Endodermal cell (in vitro differentiated cells): ENCODE measurements around the gene ARHGAP42. TPM values are rescaled to one million over a fixed set of nuclear protein-coding genes. Genes with fewer than 3 reads are reported as not detected.

Source experiments
- DNase-seq: peaks from one replicate; pipeline ENCODE4 v3.0.0-alpha.2; 2017
- H3K27ac ChIP-seq: 2 replicates; pipeline ENCODE4 v1.5.1; 2013; ENCODE audit warnings: mild to moderate bottlenecking, low read depth, low read length, moderate library complexity
- H3K27me3 ChIP-seq: 2 replicates; pipeline ENCODE4 v1.6.1; 2013; ENCODE audit warnings: mild to moderate bottlenecking, low read length, moderate library complexity; ENCODE audit not compliant: insufficient read depth, control insufficient read depth, poor library complexity, severe bottlenecking
- H3K36me3 ChIP-seq: 2 replicates; pipeline ENCODE4 v1.7.0; 2013; ENCODE audit warnings: mild to moderate bottlenecking, low read length, moderate library complexity; ENCODE audit not compliant: control insufficient read depth, insufficient read depth
- H3K4me1 ChIP-seq: one replicate; pipeline ENCODE4 v1.7.0; 2013; ENCODE audit warnings: low read length; ENCODE audit not compliant: control insufficient read depth, insufficient read depth
- H3K4me3 ChIP-seq: 2 replicates; pipeline ENCODE4 v1.5.1; 2013; ENCODE audit warnings: mild to moderate bottlenecking, low read length, moderate library complexity
- H3K9ac ChIP-seq: 2 replicates; pipeline ENCODE4 v1.6.1; 2013; ENCODE audit warnings: mild to moderate bottlenecking, low read length, moderate library complexity; ENCODE audit not compliant: poor library complexity, severe bottlenecking; ENCODE audit errors: extremely low read depth
- H3K9me3 ChIP-seq: 2 replicates; pipeline ENCODE4 v1.6.1; 2013; ENCODE audit warnings: mild to moderate bottlenecking, low read length, moderate library complexity; ENCODE audit not compliant: control insufficient read depth
- H3K27ac Mint-ChIP-seq: 2 replicates; pipeline ENCODE4 v1.8.0; 2020; ENCODE audit warnings: mixed read lengths
- H3K27me3 Mint-ChIP-seq: 2 replicates; pipeline ENCODE4 v1.8.0; 2021; ENCODE audit warnings: mild to moderate bottlenecking, mixed read lengths; ENCODE audit not compliant: insufficient read depth
- H3K36me3 Mint-ChIP-seq: 2 replicates; pipeline ENCODE4 v1.8.0; 2020; ENCODE audit warnings: low read depth, mixed read lengths
- H3K4me1 Mint-ChIP-seq: 2 replicates; pipeline ENCODE4 v1.8.0; 2020; ENCODE audit warnings: mixed read lengths
- H3K4me3 Mint-ChIP-seq: 2 replicates; pipeline ENCODE4 v1.8.0; 2020; ENCODE audit warnings: mild to moderate bottlenecking, moderate library complexity, mixed read lengths
- H3K9me3 Mint-ChIP-seq: 2 replicates; pipeline ENCODE4 v1.8.0; 2020; ENCODE audit warnings: mild to moderate bottlenecking, mixed read lengths
- CTCF ChIP-seq: fragments of 200-600 bp; sonication (generic); conservative IDR thresholded peaks from 2 replicates; pipeline ENCODE4 v1.5.0; 2021; ENCODE audit warnings: antibody characterized with exemption, mild to moderate bottlenecking
- WGBS, 2 experiments: methylation state at CpG; one replicate each; pipeline versions ENCODE4 v1.1.5 to v1.1.7; 2013; ENCODE audit warnings: missing lambda C conversion rate in 2 of 2, mixed read lengths in 1 of 2; ENCODE audit not compliant: insufficient coverage in 1 of 2, insufficient read length in 1 of 2; 5-methylcytosine and 5-hydroxymethylcytosine counted together
- total RNA-seq, 2 donors: library from RNA; stranded (reverse); fragmentation: NEBNext Ultra II Directional in 1 of 2; extraction: Animal tissue kit (Norgen Biotek cat#: 25700) in 1 of 2; gene quantifications; 2 replicates in 1 of 2; 3 replicates in 1 of 2; pipeline ENCODE4 v1.2.1, GENCODE V29; 2021

ARHGAP42 gene
- total RNA-seq, 2 donors from 2014 or later: 164 to 176 TPM

- H3K4me1 ChIP-seq: peaks cover 20% of the 10 kb centered on the region
- no peak overlapping the region for H3K4me3 Mint-ChIP-seq
- no peaks in the 10 kb centered on the region for H3K9me3 Mint-ChIP-seq
- H3K27ac Mint-ChIP-seq: no peak overlapping the region
- no peak for TF ChIP-seq CTCF
- no peak for DNase-seq
- WGBS, 2 experiments: 69 to 100% methylated on average over 1 to 3 of the region's 3 CpGs
- no peak overlapping the region for H3K9ac ChIP-seq
- H3K9me3 ChIP-seq: no peaks in the 10 kb centered on the region
- peaks cover 54% of the 10 kb centered on the region for H3K4me1 Mint-ChIP-seq
- H3K27me3 ChIP-seq: no peaks in the 10 kb centered on the region
- H3K36me3 Mint-ChIP-seq: peaks cover 7% of the 10 kb centered on the region
- no peak overlapping the region for H3K4me3 ChIP-seq
- H3K27ac ChIP-seq: no peak overlapping the region
- peaks cover 5% of the 10 kb centered on the region for H3K36me3 ChIP-seq
- H3K27me3 Mint-ChIP-seq: no peaks in the 10 kb centered on the region
These were observed 72.8 kb downstream of the ARHGAP42 start for GRCh38 chr11:100759856-100760255.

- peak overlapping the region; percentile 5 for H3K27ac Mint-ChIP-seq
- no peak for TF ChIP-seq CTCF
- H3K27ac ChIP-seq: no peak overlapping the region
These were observed 73.7 kb downstream of the ARHGAP42 start for GRCh38 chr11:100760744-100761143.

GRCh38 chr11:100761841-100762240, 74.8 kb downstream of the ARHGAP42 start:
- no peaks in the 10 kb centered on the region for H3K9me3 ChIP-seq
- H3K9ac ChIP-seq: no peak overlapping the region
- Mint-ChIP-seq H3K27me3 (no peaks in the 10 kb centered on the region), H3K27ac (no peak overlapping the region), H3K4me3 (no peak overlapping the region), H3K9me3 (no peaks in the 10 kb centered on the region), H3K36me3 (peaks cover 10% of the 10 kb centered on the region), H3K4me1 (peaks cover 46% of the 10 kb centered on the region)
- H3K27ac ChIP-seq: no peak overlapping the region
- H3K4me3 ChIP-seq: no peak overlapping the region
- no peaks in the 10 kb centered on the region for H3K27me3 ChIP-seq
- peaks cover 12% of the 10 kb centered on the region for H3K4me1 ChIP-seq
- peaks cover 9% of the 10 kb centered on the region for H3K36me3 ChIP-seq
- DNase-seq: no peak
- no peak for TF ChIP-seq CTCF
- WGBS, 2 experiments: 92 to 97% methylated on average over 6 of the region's 6 CpGs

More at GRCh38 chr11:100760744-100761143, 73.7 kb downstream of the ARHGAP42 start:
- no peaks in the 10 kb centered on the region for H3K27me3 Mint-ChIP-seq
- Histone ChIP-seq H3K4me3 (no peak overlapping the region), H3K36me3 (peaks cover 5% of the 10 kb centered on the region), H3K9ac (no peak overlapping the region), H3K4me1 (peaks cover 12% of the 10 kb centered on the region), H3K9me3 (no peaks in the 10 kb centered on the region), H3K27me3 (no peaks in the 10 kb centered on the region)
- peaks cover 7% of the 10 kb centered on the region for H3K36me3 Mint-ChIP-seq
- H3K4me1 Mint-ChIP-seq: peaks cover 46% of the 10 kb centered on the region
- no peak overlapping the region for H3K4me3 Mint-ChIP-seq
- no peaks in the 10 kb centered on the region for H3K9me3 Mint-ChIP-seq
- no peak for DNase-seq
